Prostate gland (tissue), 2 donors: ENCODE results near the gene CTNNA2. TPM values are rescaled to one million over a fixed set of nuclear protein-coding genes. Genes with fewer than 3 reads are reported as not detected.

Source experiments
- DNase-seq: peaks from one replicate; pipeline ENCODE4 v3.0.0-alpha.2; 2019; ENCODE audit warnings: low spot score
- H3K27ac ChIP-seq, 2 donors: fragments of 200-600 bp; sonication (generic); 2 replicates each; pipeline ENCODE4 v1.5.1; 2017 to 2019
- H3K27me3 ChIP-seq: fragments of 200-600 bp; sonication (generic); replicated peaks from 2 replicates; pipeline ENCODE4 v1.5.1; 2019; ENCODE audit not compliant: insufficient read depth
- H3K36me3 ChIP-seq, 2 donors: fragments of 200-600 bp; sonication (generic); 1 replicate in 1 of 2; 2 replicates in 1 of 2; pipeline versions ENCODE4 v1.5.1 to v1.8.1; 2017 to 2019
- H3K4me1 ChIP-seq: fragments of 200-600 bp; sonication (generic); replicated peaks from 2 replicates; pipeline ENCODE4 v1.5.1; 2019
- H3K4me3 ChIP-seq, 2 donors: fragments of 200-600 bp; sonication (generic); 2 replicates each; pipeline ENCODE4 v1.5.1; 2017 to 2019
- H3K9me3 ChIP-seq: fragments of 200-600 bp; sonication (generic); 2 replicates; pipeline ENCODE4 v1.5.1; 2017
- CTCF ChIP-seq, 4 experiments: fragments of 200-600 bp in 2 of 4; fragments of 450-650 bp in 2 of 4; sonication (generic) in 2 of 4; IDR thresholded peaks; 1 replicate in 3 of 4; 2 replicates in 1 of 4; pipeline ENCODE4 v1.5.1; 2016 to 2019; ENCODE audit warnings: antibody characterized with exemption in 4 of 4, mild to moderate bottlenecking in 2 of 4, moderate library complexity in 2 of 4
- POLR2A ChIP-seq: fragments of 450-650 bp; IDR thresholded peaks from one replicate; pipeline ENCODE4 v1.6.1; 2016; ENCODE audit warnings: antibody characterized with exemption, mild to moderate bottlenecking
- POLR2AphosphoS5 ChIP-seq: sonication (generic); formaldehyde crosslinking; IDR thresholded peaks from one replicate; pipeline ENCODE4 v1.6.1; 2017; ENCODE audit warnings: antibody characterized with exemption
- WGBS: methylation state at CpG from one replicate; pipeline ENCODE4 v1.1.5; 2018; 5-methylcytosine and 5-hydroxymethylcytosine counted together
- intact Hi-C: fragments of 100-400 bp; cut with DNase I; formaldehyde crosslinking; loops from one replicate; pipeline ENCODE4 v1.14.2; 2022
- total RNA-seq, 2 donors: library from RNA; depleted of rRNA; stranded (reverse); fragments of >200 nt; gene quantifications; one replicate each; pipeline ENCODE4 v1.1.0, GENCODE V29; 2016

CTNNA2 gene
- total RNA-seq, 2 donors from 2014 or later = 24.3 TPM; not detected in 1

- no peaks in the 10 kb centered on the region for H3K36me3 ChIP-seq
- no peaks in the 10 kb centered on the region for H3K9me3 ChIP-seq
- H3K27ac ChIP-seq = no peak overlapping the region
- H3K4me1 ChIP-seq = no peaks in the 10 kb centered on the region
- DNase-seq = no peak
- TF ChIP-seq POLR2AphosphoS5 = no peak
- no peak for TF ChIP-seq CTCF (IDR thresholded peaks at IDR 0.05)
- TF ChIP-seq POLR2A = no peak
- H3K27me3 ChIP-seq = no peaks in the 10 kb centered on the region
- no peak overlapping the region for H3K4me3 ChIP-seq
- intact Hi-C loops = no loop called here
Measured at GRCh38 chr2:79901161-79901560, 388.3 kb downstream of the CTNNA2 start.

GRCh38 chr2:79903222-79904000, 390.6 kb downstream of the CTNNA2 start:
- Histone ChIP-seq H3K27me3 (no peaks in the 10 kb centered on the region), H3K9me3 (no peaks in the 10 kb centered on the region), H3K36me3 (no peaks in the 10 kb centered on the region), H3K4me3 (no peak overlapping the region), H3K27ac (no peak overlapping the region), H3K4me1 (no peaks in the 10 kb centered on the region)
- TF ChIP-seq POLR2A (no peak), CTCF (IDR thresholded peaks at IDR 0.05) (no peak), POLR2AphosphoS5 (no peak)
- WGBS = 85% methylated on average over 5 of the region's 5 CpGs
- DNase-seq = no peak
- intact Hi-C loops = no loop called here

- no peaks in the 10 kb centered on the region for H3K36me3 ChIP-seq
- 62% methylated on average over 10 of the region's 10 CpGs for WGBS
- no peak overlapping the region for H3K27ac ChIP-seq
- intact Hi-C loops = no loop called here
- no peak for TF ChIP-seq POLR2A
- TF ChIP-seq CTCF (IDR thresholded peaks at IDR 0.05) = no peak
- TF ChIP-seq POLR2AphosphoS5 = no peak
- no peaks in the 10 kb centered on the region for H3K4me1 ChIP-seq
- DNase-seq = no peak
- H3K9me3 ChIP-seq = no peaks in the 10 kb centered on the region
- H3K4me3 ChIP-seq = no peak overlapping the region
- H3K27me3 ChIP-seq = no peaks in the 10 kb centered on the region
Measured at GRCh38 chr2:79906139-79906890, 393.5 kb downstream of the CTNNA2 start.

- no peak for DNase-seq
- no peak for TF ChIP-seq CTCF (IDR thresholded peaks at IDR 0.05)
- TF ChIP-seq POLR2AphosphoS5 = no peak
- TF ChIP-seq POLR2A = no peak
- H3K27ac ChIP-seq = no peak overlapping the region
- no peaks in the 10 kb centered on the region for H3K36me3 ChIP-seq
- WGBS = 96% methylated on average over 22 of the region's 22 CpGs
- no peak overlapping the region for H3K4me3 ChIP-seq
- H3K4me1 ChIP-seq = no peaks in the 10 kb centered on the region
- no peaks in the 10 kb centered on the region for H3K9me3 ChIP-seq
- no peaks in the 10 kb centered on the region for H3K27me3 ChIP-seq
- intact Hi-C loops = no loop called here
Measured at GRCh38 chr2:79909521-79909920, 396.7 kb downstream of the CTNNA2 start.
